ENCODE results near the gene SRMS.

Gene SRMS

DNA sequence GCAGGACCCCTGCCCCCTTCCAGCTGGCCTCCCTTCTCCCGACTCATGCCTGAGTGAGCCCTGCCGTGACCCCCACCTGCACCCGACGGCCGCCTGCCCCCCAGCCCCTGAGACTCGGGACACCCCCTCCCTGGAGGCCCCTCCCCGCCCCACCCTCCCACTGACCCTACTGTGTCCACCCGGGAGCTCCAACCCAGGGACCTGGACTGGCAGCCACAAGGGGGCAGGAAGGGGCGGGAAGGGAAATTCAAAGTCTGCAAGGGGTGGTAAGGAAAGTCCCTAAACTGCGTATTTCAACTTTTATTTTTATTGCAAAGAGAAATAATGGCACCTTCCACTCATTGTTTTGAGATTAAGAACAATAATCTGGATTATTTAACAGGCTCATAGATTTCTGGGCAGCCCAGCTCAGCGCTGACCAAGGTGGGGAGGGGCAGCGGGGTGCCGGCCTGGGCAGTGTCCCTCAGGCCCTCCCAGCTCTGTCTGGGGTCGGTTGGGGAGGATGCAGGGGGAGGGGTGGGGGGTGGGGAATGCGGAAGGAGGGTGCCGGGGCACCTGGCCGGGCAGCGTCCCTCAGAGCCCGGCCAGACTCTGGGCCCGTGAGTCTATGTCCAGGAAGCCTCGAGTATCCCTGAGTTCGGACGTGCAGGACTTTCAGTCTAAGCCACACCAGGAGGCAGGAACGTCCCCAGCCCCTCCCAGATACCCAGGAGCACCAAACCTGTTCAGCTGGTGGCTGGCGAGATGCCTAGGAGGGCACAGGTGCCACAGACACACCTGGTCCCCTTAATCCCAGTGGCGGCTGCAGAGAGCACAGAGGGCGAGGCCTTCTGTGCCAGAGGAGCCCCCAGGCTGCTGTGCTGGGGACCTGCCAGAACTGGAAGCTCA, 9.1 kb downstream of the SRMS start:
- DNase-seq (ENCODE audit: low spot score) = peak; percentile 61

DNA sequence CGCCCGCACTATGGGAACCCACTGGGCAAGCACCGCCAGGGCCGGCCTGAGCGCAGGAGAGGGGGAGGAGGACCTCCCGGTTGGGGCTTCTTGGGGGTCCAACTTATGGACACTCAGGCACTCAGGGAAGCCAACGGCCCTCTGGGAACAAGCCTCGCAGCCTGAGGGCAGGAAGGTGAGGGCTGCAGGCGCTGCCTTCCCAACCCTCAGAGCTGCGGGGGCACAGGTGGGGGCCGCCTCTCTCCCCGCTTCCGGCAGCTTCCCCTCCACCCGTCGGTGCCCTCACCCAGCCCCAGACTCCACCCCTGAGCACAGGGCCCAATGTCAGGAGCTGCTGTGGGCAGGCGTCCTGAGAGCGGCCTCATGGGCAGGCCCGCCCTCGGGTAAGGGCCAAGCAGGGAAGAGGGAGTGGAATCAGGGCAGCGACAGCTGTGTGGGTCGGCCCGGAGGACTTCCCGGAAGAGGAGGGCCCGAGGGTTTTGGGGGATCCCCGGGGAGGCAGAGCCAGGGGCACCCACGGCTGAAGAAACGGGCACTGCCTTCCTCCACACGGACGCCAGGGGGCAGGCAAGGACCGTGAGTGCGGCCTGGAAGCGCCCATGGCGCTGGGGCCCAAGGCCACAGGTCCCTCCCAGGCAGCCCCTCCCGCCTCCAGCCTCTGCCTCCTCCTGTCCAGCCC, 9.9 kb downstream of the SRMS start:
- DNase-seq (ENCODE audit: low spot score) = peak; percentile 96

DNA sequence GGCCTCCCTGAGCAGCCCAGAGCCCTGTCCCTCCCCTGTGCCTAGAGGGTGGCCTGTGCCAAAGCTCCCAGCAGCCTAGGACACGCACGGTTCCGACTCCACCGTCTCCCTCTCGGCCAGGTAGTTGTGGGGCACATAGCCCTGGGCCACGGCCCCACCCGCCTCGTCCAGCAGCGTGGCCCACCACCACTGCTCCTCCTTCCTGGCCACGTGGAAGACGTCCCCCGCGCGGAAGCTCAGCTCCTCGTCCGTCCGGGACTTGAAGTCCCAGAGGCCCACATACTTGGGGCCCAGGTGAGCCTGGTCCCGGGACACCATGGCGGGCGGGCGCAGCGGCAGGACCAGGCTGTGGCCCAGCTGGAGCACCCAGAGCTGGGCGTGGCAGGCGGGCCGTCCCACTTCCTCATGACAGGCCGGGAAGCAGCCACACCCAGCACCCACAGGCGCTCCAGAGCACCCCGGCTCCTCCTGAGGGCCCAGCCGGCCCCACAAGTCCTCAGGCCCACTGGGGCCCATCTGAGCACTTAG, 10.5 kb downstream of the SRMS start, which contains the start of gene PTK6:
Gene PTK6 (minus strand): TSS at position 380 of the 528 bp plus-strand sequence. CDS start 62 bp downstream, at position 318.
- DNase-seq (ENCODE audit: low spot score) = no peak

DNA sequence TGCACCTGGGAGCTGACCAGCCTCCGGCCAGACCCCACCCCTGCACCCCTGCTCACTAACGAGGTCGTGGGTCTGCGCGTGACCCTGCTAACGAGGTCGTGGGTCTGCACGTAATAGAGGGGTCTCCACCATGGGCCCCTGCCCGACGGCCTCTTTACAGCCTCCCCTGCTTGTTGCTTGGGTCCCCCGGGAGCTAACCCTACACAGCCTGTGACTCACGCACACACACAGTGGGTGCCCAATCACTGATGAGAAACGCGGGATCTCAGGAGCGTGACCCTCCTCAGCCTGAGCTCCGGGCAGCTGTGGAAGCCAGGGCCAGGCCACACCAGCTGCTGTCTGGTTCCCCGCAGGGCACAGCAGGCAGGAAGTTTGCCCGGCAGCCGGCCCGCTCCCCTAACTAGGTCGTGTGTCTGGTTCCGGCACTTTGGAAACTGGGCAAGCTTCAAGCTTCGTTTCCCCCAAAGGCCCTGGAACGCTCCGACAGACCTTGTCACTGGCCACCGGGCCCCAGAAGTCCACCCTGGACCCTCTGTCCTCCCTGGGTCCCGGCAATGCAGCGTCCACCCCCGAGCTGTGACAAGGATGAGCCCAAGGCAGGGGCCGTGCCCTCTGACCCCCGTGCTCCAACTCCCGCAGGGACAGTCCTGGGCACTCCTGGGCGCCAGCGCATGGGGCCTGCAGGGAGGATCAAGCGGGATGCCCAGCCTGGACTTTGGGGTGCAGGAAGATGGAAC, 11.1 kb downstream of the SRMS start:
- peak; percentile 98 for DNase-seq (ENCODE audit: low spot score)

DNA sequence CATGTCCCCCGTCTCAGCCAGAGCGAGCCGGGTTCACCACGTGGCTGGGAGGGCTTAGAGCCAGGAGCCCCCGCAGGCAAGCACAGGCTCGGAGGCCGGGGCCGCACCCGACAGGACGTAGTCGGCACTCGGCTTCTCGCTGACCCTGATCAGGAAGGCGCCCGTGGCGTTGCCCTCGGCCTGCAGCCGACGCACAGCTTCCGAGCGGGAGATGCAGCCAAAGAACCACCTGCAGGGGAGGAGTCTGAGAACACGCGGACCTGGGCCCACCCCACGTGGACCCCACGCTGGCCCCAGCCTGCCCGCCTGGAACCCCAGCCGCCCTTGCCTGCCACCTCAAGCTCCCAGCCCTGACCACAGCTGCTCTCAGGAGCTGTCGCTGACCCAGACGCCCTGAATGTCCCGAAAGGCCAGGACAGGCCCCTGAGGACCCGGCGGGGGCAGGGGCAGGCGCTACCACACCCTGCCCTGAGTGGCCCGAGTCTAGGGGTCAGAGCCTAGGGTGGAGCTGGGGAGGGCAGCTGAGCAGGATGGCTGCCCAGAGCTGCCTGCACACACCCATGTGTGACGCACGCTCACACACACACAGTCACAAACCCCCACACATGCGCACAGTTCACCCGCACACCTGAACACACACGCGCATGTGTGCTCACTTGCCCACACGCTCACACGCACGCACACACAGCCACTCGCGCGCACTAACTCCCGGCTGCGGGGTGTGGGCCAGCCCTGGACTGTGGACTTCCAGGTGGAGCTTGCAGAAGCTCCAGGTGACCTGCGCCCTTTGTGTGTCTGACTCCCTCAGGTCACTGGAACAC, 12.5 kb downstream of the SRMS start:
- DNase-seq (ENCODE audit: low spot score) = no peak

DNA sequence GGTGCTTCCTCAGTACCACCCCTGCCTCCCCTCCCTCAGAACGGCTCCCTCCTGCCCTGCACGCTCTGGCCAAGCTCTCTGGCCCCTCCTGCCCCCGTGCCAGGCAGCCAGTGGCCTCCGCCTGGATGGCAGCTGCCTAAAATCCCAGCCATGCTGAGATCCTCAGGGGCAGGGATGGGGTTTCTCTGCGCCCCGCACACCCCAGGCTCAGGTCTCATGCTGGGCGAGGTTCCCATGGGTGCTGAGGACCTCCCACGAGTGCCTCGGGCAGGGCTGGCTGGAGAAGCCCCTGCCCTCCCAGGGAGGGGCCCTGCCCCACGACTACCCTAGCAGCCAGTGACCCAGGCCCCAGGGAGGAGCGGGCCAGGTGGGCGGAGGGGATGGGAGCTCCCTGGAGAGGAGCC, 13.1 kb downstream of the SRMS start:
- no peak for DNase-seq (ENCODE audit: low spot score)

DNA sequence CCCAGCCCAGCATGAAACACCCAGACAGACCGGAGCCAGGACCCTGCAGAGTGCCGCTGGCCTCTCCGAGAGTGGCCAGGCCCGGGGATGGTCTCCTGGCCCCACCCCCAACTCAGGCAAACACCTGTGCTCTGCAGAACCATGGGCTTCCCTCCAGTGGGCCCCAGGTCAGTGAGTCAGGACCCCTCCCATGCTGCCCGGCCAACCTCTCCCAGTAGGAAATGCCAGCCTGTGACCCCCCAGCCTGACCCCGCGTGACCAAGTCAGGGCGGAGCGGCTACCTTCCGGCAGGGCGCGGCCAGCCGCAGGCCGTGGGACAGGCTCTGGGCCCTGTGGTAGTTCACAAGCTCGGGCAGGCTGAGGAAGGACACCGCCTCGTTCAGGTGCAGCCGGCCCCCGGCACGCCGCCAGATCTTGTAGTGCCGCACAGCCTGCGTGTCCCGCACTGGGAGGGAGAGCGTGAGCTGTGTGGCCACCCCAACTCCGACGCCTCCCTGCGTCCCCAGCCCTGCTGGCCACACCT, 13.6 kb downstream of the SRMS start:
- DNase-seq (ENCODE audit: low spot score) = no peak

DNA sequence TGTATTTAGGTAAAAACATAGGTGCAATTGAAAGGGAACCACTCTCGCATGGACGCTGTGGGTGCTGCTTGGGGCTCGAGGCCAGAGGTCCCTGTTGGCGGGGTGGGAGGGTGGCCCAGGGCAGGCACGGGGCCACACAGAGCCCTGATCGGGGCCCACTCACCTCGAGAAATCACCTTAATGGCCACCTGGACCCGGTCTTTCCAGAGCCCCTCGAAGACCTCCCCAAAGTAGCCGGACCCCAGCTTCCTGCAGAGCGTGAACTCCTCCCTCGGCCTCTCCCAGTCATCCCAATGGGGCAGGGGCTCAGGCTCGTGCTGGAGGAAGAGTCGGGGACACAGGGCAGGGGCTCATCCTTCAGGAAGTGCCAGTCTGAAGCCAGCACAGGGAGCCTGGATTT, 14.2 kb downstream of the SRMS start:
- no peak for DNase-seq (ENCODE audit: low spot score)

DNA sequence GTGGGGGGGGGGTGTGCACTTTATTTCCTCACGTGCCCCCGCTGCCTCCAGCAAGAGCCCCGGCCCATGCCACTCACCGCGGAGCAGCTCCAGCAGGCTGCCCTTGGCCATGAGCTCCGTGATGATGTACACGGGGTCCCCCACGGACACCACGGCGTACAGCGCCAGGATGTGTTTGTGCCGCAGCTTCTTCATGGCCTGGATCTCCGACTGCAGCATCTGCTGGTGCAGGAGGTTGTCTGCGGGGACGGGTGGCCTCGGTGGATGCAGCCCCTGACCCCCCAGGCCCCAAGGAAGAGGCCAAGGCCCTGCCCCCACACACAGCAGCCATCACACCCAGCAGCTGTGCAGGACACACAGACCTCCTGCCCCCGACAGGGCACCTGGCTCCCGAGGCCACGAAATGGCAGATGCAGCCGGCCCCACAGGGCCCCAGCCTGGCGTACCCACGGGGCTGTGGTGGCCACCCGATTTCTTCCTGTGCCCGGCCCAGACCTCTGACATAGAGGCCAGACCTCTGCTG, 15.0 kb downstream of the SRMS start:
- no peak for DNase-seq (ENCODE audit: low spot score)

DNA sequence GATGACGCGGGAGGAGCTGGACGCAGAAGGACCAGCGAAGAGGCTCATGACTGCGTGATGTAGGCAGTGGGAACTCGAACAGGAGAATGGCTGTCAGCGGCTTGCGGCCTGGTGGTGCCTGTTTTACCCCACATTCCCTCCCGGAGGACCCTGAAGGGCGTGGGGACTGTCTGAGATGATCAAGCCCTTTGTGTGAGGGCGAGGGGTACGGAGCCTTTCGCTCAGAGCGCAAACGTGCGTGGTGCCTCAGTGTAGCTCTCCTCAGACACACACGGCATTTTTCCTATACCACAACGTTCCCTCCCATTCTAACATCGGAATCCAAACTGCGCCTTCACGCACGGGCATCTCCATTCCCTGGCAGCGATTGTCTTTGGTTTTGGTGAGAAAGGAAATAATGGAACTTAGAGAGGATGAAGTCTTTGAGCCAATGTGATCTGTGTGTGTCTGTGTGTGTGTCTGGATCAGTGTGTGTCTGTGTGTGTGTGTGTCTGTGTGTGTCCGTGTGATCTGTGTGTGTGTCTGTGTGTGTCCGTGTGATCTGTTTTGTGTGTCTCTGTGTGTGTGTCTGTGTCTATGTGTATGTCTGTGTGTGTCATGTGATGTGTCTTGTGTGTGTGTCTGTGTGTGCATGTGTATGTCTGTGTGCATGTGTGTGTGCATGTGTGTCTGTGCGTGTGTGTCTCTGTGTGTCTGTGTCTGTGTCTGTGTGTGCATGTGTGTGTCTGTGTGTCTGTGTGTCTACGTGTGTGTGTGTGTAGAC, 15.7 kb downstream of the SRMS start:
- DNase-seq (ENCODE audit: low spot score) = no peak

DNA sequence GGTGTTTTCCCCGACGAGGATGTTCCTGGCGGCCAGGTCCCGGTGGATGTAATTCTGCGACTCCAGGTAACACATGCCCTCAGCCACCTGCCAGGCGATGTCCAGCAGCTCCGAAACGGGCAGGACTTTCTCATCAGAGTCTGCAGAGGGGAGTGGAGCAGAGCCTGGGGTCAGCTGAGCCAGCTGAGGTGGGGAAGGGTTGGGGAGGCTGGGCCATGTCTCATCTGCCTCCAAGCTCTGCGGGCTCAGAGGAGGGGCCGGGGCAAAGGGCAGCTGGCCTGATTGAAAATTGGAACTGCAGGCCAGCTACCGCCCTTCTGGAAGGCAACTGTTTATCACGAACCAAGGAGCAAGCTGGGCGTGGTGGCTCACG, 16.8 kb downstream of the SRMS start:
- no peak for DNase-seq (ENCODE audit: low spot score)

DNA sequence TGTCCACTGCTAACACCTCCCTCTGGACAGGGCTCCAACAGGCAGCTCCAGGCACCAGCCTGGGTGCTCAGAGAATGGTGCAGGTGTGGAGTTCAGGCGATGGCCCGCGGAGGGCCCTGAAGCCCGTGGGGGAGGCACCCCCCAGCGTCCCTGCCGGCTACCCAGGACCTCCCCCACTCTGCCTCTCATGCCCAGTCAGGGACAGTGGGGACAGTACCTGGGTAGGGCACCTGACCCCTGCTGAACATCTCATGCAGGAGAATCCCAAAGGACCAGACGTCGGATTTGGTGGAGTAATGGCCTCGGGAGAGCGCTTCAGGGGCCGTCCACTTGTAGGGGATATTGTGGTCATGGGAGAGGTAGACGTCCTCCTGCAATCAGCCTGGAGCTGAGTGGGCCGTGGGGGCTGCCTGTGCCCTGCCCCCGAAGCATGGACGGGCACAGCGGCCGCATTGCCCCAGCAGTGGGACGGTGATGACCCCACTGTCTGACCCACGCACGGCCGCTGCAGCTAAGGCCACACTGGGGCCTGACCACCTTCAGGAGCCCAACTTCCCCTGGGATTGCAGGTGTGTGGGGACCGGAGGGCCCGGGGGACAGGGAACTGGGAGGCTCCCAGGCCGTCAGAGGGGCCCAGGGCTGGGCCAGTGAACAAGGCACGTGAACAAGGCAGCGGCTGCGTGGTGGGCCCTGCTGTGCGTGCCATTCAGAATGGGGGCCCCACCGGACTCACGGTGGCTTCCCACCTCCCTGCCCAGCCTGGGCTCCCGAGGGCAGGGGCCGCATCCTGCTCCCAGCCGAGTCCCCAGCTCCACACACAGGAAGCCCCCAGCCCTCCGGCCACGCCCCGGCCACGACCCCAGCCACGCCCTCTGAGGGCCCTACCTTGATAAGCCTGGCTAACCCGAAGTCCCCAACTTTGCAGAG, 17.4 kb downstream of the SRMS start:
- DNase-seq (ENCODE audit: low spot score) = no peak

DNA sequence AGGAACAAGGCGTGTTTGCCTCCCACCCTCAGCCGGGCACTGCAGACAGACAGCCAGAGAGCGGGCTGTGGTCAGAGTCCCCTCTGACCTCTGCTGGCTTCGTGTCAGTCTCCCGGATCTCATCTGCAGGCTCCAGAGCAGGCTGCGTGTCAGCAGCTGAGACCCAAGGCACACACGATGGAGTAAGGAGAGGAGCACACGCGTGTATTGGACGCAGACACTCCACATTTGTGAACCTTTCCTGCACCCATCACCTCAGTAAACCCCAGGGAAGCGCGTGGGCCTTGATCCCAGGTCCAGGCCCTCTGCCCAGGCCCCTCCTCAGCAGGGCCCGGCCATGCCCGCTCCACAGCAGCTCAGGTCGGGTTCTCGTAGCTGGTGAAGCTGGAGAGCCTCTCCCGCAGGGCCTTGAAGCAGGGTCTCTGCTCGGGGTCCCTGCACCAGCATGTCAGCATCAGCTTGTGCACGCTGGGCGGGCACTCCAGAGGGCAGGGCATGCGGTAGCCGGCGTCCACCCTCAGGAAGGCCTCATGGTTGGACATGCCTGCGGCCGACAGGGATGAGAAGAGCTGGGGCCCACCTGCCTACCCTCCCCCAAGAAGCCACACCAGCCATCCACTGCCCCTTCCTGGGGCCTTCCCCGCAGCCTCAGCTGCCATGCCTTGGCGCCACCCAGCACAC, 18.2 kb downstream of the SRMS start:
- no peak for DNase-seq (ENCODE audit: low spot score)

DNA sequence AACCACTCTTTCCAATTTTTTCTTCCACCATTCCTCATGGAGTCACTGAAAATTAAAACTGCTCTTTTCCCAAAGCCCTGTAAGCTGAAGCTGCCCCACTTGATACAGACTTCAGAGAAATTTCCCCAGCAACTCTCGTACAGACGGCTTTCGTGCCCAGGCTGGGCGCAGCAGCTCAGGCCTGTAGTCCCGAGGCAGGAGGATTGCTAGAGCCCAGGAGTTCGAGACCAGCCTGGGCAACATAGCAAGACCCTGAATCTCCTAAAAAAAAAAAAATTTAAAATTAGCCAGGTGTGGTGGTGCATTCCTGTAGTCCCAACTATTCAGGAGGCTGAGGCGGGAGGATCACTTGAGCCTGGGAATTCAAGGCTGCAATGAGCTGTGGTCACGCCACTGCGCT, 20.4 kb downstream of the SRMS start:
- DNase-seq (ENCODE audit: low spot score) = no peak

DNA sequence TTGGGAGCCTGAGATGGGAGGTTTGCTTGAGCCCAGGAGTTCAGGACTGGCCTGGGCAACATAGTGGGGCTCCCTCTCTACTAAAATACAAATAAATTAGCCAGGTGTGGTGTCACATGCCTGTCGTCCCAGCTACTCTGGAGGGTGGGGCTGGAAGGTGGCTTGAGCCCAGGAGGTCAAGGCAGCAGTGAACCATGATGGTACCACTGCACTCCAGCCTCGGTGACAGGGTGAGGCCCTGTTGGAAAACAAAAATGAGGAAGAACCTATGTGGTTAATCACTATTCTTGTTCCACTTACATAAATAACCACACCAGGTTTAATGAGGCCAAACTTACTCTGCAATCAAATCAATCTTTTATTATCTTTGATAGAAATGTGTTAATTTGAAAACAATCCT, 21.6 kb downstream of the SRMS start:
- DNase-seq (ENCODE audit: low spot score) = no peak

DNA sequence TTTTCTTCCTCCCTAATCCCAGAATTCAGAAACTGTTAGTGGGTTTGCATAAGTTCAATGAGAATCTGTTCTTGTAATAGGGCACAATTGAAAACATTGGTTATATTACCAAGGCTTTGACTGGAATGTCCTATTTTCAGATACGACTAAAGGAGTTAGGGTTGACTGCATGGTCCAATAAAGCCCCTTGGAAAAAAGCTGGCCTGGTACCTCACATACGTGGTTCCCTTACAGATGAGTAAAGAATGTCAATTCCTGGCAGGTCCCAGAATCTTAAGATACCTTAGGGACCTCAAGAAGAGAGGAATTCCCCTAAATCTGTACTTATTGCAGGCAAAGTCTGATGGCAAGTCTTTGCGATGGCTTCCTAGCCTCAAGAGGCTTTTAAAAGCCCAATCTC, 22.4 kb downstream of the SRMS start:
- DNase-seq (ENCODE audit: low spot score) = no peak

DNA sequence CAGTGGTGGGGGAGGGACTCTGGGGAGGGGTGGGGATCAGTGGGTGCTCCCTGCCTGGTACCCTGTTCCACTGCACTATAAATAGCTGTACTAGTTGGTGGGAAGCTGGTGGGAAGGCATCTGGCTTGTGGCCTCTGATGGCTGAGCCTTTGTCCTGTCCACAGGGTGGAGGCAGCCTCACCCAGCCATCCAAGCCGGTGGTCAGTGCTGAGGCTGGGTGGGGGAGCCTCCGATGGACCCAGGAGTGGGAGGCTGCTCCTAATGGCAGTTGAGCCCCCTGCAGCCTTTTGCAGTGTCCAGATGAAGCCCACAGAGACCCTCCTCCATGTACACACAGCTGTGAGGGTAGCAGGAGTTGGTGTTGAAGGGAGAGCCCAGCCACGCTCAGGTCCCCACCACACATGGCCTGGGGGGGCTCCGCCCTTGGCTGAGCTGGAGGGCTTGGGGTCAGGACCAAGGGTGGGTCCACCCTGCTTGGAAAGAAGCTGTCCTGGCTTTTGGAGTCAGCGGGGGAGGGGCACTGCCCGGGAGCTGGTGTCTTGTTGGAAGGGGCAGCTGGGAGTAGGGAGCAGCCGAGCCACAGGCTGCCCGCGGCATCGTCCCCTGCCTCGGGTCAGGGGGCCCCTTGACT, 24.5 kb downstream of the SRMS start:
- no peak for DNase-seq (ENCODE audit: low spot score)
